CD1c-positive myeloid dendritic cell (primary cell): ENCODE data around the gene MCF2L.
"Not testable (repeated sequence)": the region's sequence is repeated elsewhere in the genome, so short reads cannot be mapped to it uniquely, and the experiment has no call there.

Experiments
- DNase-seq: peaks from one replicate; pipeline ENCODE4 v3.0.0-alpha.2; 2016; ENCODE audit errors: extremely low spot score

The MCF2L gene

DNA sequence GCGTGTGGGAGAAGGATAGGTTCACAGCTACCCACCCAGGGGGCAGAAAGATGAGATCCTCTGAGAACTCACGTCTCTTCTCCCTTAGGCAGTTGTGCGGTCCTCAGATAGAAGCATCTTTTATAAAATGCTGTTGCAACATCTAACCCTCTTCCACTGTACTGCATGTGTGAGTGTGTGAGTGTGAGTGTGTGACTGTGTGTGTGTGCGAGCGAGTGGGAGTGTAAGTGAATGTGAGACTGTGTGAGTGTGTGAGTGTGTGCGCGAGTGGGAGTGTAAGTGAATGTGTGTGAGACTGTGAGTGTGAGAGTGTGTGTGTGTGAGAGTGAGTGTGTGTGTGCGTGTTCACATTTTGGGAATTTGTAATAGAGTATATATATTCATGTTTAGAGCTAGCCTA lies 81.0 kb downstream of the MCF2L start:
- DNase-seq, result no peak

DNA sequence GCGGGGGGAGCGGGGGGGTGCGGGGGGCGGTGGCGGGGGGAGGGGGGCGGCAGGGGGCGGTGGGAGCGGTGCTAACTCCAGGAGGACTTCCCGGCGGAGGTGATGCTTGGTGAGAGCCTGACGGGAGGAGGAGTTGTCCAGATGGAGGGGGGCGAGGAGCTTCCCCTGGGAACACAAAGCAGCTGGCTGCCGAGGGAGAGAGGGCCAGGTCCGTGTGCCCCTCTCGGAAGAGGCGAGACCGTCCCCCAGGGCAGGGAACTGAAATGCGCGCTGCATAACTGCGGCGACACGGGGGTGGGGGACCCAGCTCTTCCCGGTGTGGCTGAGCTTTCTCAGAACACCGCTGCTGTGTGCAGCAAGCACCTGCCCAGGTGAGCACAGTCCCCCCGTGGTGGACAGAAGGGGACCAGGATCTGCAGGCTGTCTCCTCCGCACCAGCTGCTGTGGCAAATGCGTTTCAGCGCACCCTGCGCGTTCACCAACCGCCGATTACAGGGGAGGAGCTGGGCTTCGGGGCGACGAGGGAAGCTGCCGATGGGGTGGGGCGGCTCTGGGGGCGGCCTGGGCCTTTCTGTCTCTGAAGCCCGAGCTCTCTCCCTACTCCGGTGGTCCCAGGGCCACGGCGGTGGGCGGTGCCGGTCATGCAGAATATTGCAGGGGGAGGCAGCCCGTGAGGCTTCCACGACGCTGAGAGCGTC lies 81.9 kb downstream of the MCF2L start:
- DNase-seq, result no peak

DNA sequence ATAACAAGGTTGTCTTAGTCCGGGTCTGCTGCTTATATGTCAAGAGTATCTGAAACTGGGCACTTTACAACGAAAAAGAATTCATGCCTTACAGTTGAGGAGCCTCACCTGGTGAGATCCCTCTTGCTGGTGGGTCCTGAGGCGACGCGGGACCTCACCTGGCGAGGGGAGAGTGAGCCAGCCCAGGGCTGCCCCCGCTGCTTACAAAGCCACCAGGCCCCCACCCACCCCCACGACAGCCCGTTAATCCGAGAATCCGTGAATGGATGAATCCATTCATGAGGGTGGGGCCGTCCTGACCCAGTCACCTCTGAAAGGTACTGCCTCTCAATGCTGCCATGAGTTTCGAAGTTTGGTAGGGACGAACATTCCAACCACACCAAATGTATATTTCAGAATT lies 82.6 kb downstream of the MCF2L start:
- no peak for DNase-seq

DNA sequence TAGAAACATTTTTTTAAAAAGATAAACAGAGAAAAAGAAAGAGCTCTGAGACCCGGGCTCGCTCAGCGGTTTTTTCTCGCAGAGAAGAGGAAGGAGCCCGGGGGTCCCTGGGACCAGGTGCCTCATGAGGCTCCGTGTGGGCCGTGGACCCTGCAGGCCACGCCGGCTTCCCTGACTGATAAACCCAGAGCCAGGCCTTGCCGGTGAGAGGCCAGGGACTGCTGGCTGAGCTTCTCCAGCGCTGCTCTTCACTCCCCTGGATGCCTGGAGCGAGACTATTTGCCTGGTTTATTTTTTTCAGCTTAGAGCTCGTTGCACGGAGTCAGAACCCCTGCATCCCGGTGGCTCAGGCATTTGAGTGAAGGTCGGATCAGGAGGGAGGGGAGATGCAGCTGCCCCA lies 83.2 kb downstream of the MCF2L start:
- DNase-seq, result no peak

DNA sequence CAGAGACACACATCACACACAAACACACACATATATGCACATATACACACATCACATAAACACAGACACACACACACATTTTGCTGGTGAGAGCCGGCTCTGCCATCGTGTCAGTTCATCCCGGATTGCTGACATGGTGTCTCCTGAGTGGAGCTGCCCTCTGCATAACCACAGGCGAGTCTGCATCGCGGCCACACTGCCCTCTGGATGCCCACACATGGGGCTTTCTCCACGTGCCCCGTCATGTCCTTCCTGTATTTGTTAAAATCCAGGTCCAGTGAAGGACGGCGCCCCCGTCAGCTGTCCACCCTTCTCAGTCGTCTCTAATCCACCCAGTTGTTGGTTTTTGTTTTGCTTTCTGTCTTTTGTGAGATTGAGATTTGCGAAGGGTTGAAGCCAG lies 84.0 kb downstream of the MCF2L start:
- DNase-seq, result no peak

DNA sequence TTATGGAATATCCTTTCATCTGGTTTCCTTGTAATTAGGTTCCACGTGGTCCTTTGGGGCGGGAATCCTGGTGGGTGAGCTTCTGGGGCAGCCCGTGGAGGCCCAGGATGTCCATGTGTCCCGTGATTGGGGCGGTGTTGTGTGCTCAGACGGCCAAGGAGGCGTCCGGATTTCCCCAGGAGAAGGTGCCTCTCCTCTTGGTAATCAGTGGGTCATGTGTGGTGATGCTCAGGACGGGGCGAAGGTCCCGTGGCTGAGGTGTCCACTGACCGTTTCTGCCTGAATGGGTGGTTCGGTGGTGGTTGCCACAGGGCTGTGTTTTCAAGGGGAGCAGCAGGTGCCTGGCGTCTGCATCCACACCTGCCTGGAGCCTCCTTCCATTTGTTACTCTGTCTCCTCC lies 84.4 kb downstream of the MCF2L start:
- DNase-seq, result no peak

DNA sequence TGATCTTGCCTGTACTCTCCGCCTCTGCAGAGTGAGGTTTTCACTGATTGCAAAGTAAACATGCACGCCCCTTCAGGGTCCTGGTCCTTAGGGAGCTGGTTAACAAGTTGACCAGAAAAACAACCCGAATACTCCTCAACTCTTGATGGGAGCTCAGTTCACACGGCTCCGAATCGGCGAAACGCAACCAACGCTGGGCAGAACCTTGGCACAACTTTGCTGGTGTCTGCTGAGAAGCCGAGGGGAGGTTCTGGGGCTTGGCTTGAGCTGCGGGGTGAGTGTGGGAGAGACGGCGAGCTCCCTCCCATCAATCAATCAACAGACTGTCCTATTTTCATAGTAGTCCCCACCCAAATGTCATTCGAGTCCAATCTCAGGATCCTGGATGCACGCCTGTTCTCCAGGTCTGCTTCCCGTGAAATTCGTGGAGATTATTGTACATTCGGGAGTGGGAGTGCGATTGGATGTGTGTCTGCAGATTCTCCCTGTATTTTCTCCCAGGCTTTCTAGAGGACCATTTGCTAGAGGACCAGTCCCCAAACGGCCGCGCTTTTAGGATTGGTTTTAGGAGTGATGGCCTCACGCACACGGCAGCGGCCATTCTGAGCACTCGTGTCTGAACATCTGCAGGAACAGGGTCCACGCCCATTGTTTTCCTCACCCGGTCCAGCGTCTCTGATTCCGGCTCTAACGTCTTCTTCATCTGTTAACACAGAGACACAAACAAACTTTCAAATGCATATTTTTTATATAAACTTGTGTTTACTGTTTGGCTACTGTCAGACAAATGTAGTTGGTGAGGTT lies 85.0 kb downstream of the MCF2L start:
- DNase-seq, result no peak

DNA sequence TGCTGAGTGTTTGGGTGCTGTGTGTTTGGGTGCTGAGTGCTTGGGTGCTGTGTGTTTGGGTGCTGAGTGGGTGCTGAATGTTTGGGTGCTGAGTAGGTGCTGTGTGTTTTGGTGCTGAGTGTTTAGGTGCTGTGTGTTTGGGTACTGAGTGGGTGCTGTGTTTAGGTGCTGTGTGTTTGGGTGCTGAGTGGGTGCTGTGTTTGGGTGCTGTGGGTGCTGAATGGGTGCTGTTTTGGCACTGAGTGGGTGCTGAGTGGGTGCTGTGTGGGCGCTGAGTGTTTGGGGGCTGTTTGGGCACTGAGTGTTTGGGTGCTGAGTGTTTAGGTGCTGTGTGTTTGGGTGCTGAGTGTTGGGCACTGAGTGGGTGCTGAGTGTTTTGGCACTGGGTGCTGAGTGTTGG lies 88.1 kb downstream of the MCF2L start:
- no peak for DNase-seq

DNA sequence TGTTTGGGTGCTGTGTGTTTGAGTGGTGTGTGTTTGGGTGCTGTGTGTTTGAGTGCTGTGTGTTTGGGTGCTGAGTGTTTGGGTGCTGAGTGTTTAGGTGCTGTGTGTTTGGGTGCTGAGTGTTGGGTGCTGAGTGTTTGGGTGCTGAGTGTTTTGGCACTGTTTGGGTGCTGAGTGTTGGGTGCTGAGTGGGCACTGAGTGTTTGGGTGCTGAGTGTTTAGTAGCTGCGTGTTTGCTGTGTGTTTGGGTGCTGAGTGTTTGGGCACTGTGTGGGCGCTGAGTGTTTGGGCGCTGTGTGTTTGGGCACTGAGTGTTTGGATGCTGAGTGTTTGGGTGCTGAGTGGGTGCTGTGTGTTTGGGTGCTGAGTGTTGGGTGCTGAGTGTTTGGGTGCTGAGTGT lies 88.5 kb downstream of the MCF2L start:
- DNase-seq, result not testable (repeated sequence)

DNA sequence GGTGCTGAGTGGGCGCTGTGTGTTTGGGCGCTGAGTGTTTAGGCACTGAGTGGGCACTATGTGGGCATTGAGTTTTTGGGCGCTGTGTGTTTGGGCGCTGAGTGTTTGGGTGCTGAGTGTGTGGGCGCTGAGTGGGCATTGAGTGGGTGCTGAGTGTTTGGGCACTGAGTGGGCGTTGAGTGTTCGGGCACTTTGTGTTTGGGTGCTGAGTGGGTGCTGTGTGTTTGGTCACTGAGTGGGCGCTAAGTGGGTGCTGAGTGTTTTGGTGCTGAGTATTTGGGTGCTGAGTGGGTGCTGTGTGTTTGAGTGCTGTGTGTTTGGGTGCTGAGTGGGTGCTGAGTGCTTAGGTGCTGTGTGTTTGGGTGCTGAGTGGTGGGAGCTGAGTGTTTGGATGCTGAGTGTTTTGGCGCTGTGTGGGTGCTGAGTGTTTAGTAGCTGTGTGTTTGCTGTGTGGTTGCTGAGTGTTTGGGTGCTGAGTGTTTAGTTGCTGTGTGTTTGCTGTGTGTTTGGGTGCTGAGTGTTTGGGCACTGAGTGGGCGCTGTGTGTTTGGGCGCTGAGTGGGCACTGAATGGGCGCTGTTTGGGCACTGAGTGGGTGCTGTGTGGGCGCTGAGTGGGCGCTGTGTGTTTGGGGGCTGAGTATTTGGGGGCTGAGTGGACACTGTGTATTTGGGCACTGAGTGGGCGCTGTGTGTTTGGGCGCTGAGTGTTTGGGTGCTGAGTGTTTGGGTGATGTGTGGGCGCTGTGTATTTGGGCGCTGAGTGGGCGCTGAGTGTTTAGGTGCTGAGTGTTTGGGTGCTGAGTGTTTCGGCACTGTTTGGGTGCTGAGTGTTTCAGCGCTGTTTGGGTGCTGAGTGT lies 89.3 kb downstream of the MCF2L start:
- no peak for DNase-seq

DNA sequence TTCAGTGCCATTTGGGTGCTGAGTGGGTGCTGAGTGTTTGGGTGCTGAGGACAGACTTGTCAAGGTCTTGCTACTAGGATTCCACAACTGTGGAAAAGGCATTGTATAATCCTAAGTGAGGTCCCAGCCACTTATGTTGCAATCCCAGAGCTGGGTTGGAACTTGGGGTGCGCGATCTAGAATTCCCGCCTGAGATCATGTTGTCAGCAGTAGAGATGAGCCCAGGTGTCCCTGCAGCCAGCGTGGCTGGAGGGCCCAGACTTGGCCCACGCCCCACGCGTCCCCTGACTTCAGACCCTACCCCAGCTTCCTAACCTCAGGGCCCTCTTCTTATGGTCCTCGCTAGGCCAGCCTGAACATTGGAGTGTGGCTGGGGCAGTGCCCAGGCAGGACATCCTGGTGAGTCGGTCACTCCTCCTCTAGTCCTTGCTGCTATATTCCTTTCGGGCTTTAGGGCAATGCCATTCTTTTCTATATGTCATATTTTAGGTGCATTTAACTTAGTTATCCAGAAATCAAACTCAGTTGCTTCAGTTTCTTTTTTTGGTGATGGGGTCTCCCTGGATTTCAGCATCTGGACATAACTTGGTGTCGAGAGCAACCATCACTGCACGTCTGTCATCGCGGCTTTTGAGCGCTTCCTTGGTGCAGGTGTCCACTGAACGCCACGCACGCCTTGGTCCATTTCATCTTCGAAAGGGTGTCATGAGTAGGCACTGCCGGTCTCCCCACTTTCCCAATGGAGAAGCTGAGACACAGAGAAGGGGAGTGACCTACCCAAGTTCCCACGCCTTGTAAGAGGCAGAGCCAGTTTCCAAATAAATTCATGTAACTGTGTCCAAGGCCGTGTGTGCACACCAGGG lies 90.2 kb downstream of the MCF2L start:
- DNase-seq, result no peak

DNA sequence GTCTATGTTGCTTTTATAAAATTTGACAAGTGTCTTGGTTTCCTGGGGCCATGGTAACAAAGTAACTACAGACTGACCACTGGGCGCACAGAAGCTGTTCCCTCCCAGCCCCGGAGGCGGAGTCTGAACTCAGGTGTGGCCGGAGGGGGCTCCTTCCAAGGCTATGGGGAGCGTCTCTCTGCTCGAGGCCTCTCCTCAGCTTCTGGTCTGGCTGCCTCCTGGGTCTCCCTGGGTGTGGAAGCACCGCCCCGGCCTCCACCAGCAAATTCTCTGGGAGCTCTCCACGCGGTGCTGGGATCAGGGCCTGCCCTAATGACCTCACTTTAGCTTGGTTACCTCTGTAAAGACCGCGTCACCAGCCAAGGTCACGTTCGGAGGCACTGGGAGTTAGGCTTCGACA lies 90.9 kb downstream of the MCF2L start:
- no peak for DNase-seq

DNA sequence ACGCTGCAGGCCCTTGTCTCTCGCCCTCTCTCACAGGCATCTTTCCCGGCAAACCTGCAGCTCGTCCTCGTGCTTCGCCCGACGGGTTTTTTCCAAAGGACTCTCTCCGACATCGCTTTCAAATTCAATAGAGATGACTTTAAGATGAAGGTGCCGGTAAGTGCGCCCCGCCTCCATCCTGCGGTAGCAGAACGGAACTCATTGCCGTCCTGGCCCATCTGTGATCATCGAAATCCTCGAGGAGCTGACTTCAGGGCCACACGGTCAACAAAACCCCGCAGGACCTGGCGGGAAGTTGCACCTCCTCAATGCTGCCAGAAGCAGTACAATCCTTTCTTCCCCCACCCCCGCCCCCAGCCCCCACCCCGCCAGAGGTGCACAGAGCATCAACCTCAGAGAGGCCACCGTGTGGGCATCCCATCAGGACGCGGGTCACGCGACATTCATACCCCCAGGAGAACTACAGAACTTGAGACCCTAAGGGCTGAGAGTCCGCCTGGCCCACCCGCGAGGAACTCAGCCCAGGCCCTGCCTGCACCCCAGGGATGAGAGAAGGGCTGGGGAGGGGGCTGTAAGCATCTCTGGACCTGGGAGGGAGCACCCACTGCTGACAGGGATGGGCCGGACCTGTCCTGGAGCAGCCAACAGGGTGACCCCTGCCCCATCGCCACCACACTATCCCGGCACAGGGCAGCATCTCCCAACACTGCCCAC lies 91.7 kb downstream of the MCF2L start:
- no peak for DNase-seq

DNA sequence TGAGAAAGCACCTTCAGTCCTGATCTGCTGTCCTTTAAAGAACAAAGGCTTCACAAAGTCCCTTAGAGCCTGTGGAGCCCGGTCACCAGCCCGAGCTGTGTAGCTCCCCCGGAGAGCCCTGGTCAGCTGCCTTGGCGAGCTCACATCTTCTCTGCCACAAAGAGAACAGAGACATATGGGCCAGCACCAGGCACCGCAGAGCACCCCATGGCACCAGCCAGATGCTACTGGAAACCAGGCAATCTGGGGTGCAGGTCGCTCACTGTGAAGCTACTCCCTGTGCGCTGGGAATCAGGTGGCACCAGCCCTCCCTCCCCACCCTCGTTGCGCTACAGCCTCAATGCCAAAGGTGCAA lies 92.2 kb downstream of the MCF2L start:
- no peak for DNase-seq

DNA sequence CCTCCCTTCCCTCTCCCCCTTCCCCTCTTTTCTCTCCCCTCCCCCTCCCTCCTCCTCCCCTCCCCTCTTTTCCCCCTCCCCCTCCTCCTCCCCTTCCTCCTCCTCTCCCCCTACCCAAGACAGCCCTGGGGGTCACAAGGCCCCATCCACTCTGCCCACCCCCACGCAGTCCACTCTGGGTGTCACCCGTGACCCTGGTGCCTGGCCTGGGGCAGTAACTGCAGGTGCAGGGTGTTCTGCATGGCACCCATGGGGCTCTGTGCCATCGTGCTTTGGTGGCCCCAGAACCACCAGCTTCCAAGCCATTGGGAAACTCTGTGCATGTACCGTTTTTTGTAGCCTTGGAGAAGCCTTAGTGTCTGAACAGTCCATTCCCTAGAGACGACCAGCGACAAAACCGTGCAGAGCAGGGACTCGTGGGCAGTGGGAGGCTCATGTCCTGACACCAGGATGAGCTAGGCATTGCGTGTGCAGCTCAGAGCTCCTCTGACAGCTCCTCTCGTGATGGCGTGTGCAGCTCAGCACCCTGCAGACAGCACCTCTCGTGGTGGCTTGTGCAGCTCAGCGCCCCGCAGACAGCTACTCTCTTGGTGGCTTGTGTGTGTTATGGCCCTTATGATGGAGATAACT lies 92.9 kb downstream of the MCF2L start:
- no peak for DNase-seq

DNA sequence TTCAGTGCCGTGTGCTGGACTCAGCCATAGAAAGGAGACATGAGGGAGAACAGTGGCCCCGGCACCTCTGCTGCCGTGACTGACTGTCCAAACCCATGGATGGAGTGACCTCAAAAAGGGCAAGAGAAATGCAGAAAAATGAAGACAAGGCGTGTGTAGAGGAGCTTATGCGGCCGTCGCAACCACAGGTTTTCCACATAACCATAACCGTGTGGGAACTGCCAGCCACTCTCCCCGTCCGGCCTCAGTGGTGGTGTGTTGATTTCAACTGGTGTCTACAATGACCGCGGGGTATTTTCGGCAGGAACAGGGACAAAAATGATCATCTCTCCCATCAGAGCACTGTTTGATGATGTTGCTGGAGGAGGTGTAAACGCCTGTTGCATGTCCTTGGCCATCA lies 93.7 kb downstream of the MCF2L start:
- DNase-seq, result no peak

DNA sequence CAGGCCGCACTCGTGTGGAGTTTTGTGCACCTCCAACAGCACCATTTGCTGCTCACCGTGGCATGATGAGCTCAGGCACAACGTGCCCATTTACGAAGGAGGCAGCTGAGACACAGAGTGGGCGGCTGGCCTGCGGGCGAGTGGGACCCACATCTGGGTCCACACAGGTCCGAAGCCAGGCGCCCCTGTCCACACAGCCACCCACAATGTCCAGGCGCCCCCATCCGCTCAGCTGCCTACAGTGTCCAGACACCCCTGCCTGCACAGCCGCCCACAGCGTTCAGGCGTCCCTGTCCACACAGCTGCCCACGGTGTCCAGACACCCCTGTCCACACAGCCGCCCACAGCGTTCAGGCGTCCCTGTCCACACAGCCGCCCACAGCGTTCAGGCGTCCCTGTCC lies 94.1 kb downstream of the MCF2L start:
- no peak for DNase-seq

DNA sequence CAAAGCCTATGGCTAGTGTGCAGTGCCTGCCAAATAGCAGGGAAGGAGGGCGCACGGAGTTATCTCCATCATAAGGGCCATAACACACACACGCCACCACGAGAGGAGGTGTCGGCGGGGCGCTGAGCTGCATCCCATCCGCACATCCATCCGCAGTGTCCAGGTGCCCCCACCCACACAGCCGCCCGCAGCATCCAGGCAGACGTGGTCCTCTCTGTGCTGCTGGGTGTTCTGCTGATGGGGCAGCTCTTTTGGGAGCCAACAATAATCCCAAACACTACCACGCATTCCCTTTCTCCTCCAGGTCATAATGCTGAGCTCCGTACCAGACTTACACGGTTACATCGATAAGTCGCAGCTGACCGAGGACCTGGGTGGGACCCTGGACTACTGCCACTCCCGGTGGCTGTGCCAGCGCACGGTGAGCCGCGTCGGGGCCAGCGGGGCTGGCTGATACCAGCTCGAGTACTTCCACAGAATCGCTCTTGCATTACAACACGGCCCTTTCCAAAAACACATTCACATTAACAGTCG lies 95.1 kb downstream of the MCF2L start:
- DNase-seq, result no peak

DNA sequence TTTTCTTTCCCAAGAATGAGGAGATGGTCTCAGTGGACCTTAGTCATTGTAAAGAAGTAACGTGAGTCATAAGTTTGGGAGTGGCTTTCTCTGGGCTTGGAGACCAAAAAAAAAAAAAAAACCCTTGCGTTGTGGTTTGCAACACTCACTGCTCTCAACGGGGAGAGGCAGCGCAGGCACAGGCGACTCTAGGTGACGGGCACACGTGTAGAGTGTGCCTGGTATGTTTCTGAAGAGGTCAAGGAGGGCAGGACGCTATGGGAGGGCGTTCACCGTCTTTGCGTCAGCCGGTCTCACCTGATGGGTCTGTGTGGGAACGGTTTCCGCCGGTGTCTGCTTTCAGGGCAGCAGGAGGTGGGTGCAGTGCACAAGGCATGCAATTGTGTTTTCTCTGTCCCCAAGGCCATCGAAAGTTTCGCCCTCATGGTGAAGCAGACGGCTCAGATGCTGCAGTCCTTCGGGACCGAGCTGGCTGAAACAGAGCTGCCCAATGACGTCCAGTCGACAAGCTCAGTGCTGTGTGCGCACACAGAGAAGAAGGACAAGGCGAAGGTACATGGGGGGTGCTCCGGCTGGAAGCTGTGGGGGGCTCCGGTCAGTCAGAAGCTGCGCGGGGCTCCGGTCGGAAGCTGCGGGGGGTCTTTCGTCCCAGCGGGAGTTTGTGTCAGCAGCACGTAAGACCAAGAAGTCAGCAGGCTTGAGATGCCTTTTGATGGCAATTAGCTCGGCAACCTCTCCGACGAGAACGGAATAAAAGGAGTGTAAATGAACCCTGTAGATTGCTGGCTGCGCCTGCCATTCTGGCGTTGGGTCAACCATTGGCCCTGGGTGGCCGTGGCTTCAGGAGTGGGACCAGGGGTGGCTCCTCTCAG lies 95.8 kb downstream of the MCF2L start:
- DNase-seq, result no peak
